NCI-H2196 (cell line): ENCODE results near the gene CYBA.

Source experiments
- DNase-seq: peaks from one replicate; lab custom pipeline; 2025; ENCODE audit not compliant: unreplicated experiment; lab: John Stamatoyannopoulos, UW

CYBA gene

GRCh38 chr16:88631920-88632586 is 18.8 kb downstream of the CYBA start:
- no peak for DNase-seq

GRCh38 chr16:88631384-88631783 is 19.5 kb downstream of the CYBA start:
- no peak for DNase-seq

GRCh38 chr16:88630941-88631340 is 19.9 kb downstream of the CYBA start:
- no peak for DNase-seq

DNA sequence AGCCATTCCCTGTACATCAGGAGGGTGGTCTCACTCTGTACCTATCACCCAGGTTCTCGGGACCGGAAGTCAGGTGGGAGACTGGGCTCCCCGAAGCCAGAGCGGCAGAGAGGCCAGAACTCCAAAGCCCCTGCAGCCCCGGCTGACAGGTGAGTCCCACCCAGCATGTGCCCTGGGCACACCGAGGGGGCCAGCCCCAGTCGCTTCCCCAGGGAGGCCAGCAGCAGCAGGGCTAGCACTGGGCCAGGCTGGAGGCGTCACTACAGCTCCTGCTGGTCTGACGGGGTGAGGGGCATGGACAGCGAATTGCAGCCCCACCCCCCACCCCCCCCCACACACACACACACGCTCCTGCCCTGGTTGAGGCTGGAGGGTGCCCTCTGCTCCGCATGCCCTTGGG is 20.4 kb downstream of the CYBA start:
- DNase-seq: no peak

DNA sequence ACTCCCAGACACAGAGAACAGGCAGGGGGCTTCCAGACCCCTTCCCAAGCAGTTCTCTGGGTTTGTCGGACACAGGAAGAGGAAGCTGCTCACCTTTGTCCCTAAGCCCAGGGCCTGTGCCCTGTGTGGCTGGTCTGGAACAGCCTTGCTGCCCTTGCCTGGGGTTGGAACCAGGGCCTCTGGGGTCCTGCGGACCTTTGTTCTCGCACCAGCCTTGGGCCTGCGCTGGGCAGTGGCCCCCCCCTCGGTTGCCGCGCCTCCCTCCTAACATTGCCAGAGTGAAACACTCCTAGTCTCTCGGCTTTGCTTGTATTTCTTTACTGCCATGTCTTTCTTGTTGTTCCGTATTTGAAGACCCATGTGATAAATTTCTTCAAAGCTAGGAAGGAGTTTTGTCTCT is 21.0 kb downstream of the CYBA start:
- no peak for DNase-seq

- no peak for DNase-seq
Measured at GRCh38 chr16:88628512-88628974, 22.3 kb downstream of the CYBA start.

DNA sequence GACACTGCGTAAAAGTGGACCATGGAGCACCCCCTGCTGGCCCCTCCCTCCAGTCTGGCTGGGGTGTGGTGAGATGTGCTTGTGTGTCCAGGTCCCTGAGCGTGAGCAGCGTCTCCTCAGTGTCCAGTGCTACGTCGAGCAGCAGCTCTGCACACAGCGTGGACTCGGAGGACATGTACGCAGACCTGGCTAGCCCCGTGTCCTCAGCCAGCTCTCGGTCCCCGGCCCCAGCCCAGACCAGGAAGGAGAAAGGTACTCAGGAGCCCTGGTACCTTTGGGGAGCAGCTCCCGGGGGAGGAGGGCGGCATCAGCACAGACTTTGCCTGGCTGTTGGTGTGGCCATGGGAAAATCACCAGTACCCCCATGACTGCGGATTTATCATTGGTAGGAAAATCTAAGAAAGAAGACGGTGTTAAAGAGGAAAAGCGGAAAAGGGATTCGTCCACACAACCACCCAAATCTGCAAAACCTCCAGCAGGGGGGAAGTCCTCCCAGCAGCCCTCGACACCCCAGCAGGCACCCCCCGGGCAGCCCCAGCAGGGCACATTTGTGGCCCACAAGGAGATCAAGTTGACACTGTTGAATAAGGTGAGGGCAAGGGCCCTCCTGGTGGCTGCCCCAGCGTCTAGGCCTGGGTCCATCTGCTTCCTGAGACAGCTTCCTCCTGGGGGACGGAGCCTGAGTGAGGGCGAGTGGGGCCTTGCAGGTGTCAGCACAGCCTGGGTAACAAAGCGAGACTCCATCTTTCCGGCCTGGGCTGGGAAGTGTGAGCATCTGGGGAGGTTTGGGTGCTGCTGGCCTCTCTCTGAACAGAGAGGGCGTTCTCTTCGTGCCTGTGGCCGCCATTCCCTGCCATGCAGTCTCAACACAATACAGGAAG is 23.1 kb downstream of the CYBA start:
- no peak for DNase-seq

DNA sequence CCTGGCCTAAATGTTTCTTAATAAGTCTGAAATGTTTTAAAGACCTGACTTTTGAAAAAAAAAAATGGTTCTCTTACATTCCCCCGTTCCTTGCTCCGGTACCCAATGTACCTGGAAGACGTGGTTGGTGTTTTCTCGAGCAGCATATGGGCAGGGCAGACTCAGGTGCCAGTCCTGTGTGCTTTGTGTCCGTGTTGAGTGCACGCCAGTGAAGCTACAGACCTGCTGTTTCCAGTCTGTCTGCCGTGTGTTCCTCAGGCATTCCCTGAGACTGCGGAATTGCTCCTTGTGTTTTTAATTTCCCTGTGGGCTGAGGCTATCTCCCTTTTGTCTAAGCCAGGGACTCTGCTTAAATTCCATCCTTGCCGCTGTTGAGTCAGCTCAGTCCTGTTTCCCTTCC is 24.2 kb downstream of the CYBA start:
- DNase-seq: no peak

- no peak for DNase-seq
Measured at GRCh38 chr16:88624977-88625576, 25.8 kb downstream of the CYBA start.

- no peak for DNase-seq
Measured at GRCh38 chr16:88624481-88624880, 26.4 kb downstream of the CYBA start.

- DNase-seq: no peak
Measured at GRCh38 chr16:88623858-88624257, 27.0 kb downstream of the CYBA start.

DNA sequence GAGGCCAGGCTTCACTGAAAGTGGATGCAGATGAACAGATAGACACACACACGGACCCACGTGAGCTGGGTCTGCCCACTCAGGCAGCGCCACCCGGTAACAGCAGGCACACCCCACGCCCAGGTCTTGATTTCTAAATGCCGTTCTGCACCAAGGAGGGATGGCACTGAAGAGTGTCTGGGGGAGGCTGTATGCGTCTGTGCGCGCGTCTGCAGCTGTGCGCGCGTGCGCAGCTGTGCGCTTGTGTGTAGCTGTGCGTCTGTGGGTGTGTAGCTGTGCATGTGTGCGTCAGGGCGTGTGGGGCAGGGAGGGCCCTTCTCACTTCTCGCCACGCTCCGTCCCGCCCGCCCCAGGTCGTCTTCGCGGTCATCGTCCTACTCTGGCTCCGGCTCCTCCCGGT is 28.0 kb downstream of the CYBA start:
- no peak for DNase-seq

DNA sequence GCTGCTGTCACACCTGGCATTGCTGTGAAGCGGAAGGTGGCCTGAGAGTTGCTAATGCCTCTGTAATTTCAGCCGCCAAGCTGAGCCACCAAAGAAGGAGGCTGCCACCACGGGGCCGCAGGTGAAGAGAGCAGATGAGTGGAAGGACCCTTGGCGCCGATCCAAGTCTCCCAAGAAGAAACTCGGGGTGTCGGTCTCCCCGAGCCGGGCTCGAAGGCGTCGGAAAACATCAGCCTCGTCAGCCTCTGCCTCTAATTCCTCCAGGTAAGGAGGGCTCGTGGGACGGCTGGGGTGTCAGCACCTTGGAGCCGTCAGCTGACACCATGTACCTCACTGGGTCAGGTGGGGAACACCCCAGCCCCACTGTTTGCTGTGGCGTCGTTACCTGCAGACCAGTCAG is 28.7 kb downstream of the CYBA start:
- DNase-seq: no peak

- DNase-seq: no peak
Measured at GRCh38 chr16:88619859-88620815, 30.7 kb downstream of the CYBA start.

DNA sequence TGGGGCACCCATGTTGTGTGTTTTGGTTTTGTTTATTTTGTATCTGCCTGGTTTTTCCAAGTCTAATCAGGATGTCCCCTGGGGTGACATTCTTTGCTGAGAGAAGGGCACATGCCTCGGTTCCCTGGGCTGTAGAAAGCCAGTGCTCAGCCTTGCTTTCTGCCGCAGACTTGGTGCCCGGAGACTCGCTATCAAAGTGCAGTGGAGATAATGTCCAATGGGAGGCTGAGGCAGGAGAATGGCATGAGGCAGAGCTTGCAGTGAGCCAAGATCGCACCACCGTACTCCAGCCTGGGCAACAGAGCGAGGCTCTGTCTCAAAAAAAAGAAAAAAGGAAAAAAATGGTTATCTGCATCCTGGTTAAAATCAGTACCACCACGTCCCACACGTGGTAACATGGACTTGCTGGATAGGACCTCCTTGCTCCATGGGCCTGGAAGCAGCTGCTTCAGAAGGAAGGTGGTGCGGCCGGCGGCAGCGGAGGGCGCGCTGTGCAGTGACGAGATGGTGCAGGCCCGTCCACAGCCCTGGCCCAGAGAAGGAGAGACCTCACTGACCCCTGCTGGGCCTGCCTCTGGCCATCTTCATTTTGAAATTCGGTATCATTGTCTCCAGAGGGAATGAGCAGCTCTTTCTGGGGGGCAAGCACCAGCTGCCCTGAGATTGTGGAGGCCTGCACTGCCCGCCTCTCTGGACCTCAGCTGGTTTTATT is 31.7 kb downstream of the CYBA start:
- DNase-seq: no peak

GRCh38 chr16:88618182-88618955 is 32.5 kb downstream of the CYBA start:
- DNase-seq: no peak

GRCh38 chr16:88617268-88618031 is 33.4 kb downstream of the CYBA start:
- DNase-seq: no peak

DNA sequence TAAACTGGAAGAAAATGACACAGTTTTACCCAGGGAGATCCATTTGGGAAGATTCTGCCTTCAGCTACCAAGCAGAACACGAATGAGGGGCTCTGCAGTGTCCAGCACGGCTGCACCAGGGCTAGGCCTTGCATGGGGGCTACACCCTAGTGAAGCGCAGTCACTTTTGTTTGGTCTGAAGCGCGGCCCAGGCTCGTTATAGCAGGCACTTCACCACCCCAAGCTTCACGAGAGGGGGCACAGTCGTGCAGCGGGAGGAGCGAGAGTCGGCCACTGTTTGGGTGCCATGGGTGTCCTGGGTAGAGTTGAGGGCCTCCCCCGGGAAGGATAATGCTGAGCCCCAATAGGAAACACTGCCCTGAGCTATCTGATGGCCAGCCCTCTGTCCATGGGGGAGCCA is 34.1 kb downstream of the CYBA start:
- no peak for DNase-seq

DNA sequence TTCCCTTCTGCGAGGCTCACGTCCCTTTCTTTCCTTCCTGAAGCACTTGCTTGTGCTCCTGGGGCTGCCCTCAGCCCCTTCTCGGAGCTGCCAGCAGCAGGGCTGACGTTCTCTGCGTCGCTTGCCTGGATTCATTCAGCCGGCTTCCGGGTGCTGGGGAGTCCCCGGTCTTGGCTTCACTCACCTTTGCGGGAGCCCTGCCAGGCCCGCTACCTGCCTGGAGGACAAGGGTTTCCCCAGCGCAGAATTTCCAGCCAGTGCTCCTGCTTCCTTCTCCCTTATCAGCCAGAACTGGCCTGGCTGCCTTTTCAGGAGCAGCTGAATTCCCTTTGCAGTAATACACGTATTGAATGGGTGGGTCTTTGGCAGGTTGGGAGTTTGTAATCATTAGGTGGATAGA is 34.5 kb downstream of the CYBA start:
- DNase-seq: peak; percentile 55
